Endothelial cell of hepatic sinusoid (primary cell): Measurements from ENCODE around the gene ADAM8.
"Not testable (repeated sequence)": the region's sequence is repeated elsewhere in the genome, so short reads cannot be mapped to it uniquely, and the experiment has no call there.

ENCODE experiments used
- in situ Hi-C: cut with HindIII; loops from 2 replicates; pipeline ENCODE4 v1.10.0; 2017; ENCODE audit warnings: low sequenced_read_pairs

ADAM8 gene

GRCh38 chr10:133270204-133270603 lies 6.5 kb downstream of the ADAM8 start:
- in situ Hi-C loops = no loop called here

- in situ Hi-C loops = no loop called here
Observed at GRCh38 chr10:133269367-133269766, 7.3 kb downstream of the ADAM8 start.

GRCh38 chr10:133268532-133268931 lies 8.1 kb downstream of the ADAM8 start:
- in situ Hi-C loops = no loop called here

- in situ Hi-C loops = no loop called here
Observed at GRCh38 chr10:133267829-133268228, 8.8 kb downstream of the ADAM8 start.

GRCh38 chr10:133267293-133267692 lies 9.4 kb downstream of the ADAM8 start:
- in situ Hi-C loops = no loop called here

GRCh38 chr10:133266056-133266795 lies 10.4 kb downstream of the ADAM8 start:
- in situ Hi-C loops = no loop called here

- in situ Hi-C loops = not testable (repeated sequence)
Observed at GRCh38 chr10:133265052-133265451, 11.6 kb downstream of the ADAM8 start.

GRCh38 chr10:133264461-133264860 lies 12.2 kb downstream of the ADAM8 start:
- in situ Hi-C loops = no loop called here

- in situ Hi-C loops = no loop called here
Observed at GRCh38 chr10:133263674-133264073, 13.0 kb downstream of the ADAM8 start.

- in situ Hi-C loops = no loop called here
Observed at GRCh38 chr10:133262696-133263095, 14.0 kb downstream of the ADAM8 start.

- in situ Hi-C loops = no loop called here
Observed at GRCh38 chr10:133261726-133262325, 14.8 kb downstream of the ADAM8 start.

- in situ Hi-C loops = no loop called here
Observed at GRCh38 chr10:133260895-133261725, 15.6 kb downstream of the ADAM8 start.

GRCh38 chr10:133259602-133259989 lies 17.1 kb downstream of the ADAM8 start:
- in situ Hi-C loops = loop anchor here (5.0 to 10.0 kb wide), 2 partner anchors 45 to 102 kb away; partner anchors contain the start of genes TUBGCP2 and ZNF511

GRCh38 chr10:133258818-133259601 lies 17.7 kb downstream of the ADAM8 start:
- in situ Hi-C loops = loop anchor here (5.0 to 10.0 kb wide), 2 partner anchors 46 to 102 kb away; partner anchors contain the start of genes TUBGCP2 and ZNF511

- in situ Hi-C loops = loop anchor here (5.0 to 10.0 kb wide), 2 partner anchors 47 to 101 kb away; partner anchors contain the start of genes TUBGCP2 and ZNF511
Observed at GRCh38 chr10:133258066-133258817, 18.4 kb downstream of the ADAM8 start.

GRCh38 chr10:133257489-133258065 lies 19.1 kb downstream of the ADAM8 start:
- in situ Hi-C loops = loop anchor here (5.0 to 10.0 kb wide), 2 partner anchors 47 to 100 kb away; partner anchors contain the start of genes TUBGCP2 and ZNF511

GRCh38 chr10:133255323-133255722 lies 21.3 kb downstream of the ADAM8 start:
- in situ Hi-C loops = loop anchor here (5.0 to 10.0 kb wide), 2 partner anchors 49 to 98 kb away; partner anchors contain the start of genes TUBGCP2 and ZNF511

GRCh38 chr10:133254421-133255120 lies 22.1 kb downstream of the ADAM8 start:
- in situ Hi-C loops = loop anchor here (5.0 to 10.0 kb wide), 2 partner anchors 50 to 97 kb away; partner anchors contain the start of genes TUBGCP2 and ZNF511
